ENCODE measurements around the gene PYGM.

PYGM gene

DNA sequence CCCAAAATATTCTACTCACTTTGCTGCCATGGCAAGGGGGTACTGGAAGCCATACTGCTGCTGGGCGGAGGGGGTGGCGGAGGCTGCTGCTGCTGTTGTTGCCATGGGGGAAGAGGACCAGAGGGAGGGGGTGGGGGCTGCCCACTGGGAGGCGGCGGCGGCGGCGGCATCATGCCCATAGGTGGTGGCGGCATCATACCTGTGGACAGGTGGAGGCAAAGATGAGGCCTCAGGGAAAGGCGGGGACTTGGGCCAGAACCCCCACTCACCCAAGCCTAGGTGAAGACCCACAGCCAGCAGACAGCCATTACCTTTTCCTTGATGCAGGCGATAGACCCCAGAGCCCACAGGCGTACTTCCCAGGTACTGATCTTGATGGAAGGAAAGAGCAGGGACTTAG, 7.1 kb upstream of the PYGM start:
- no peak for DNase-seq

- no peak for DNase-seq
Observed at GRCh38 chr11:64765851-64766665, 6.3 kb upstream of the PYGM start.

- no peak for DNase-seq
Observed at GRCh38 chr11:64765291-64765850, 5.6 kb upstream of the PYGM start.

DNA sequence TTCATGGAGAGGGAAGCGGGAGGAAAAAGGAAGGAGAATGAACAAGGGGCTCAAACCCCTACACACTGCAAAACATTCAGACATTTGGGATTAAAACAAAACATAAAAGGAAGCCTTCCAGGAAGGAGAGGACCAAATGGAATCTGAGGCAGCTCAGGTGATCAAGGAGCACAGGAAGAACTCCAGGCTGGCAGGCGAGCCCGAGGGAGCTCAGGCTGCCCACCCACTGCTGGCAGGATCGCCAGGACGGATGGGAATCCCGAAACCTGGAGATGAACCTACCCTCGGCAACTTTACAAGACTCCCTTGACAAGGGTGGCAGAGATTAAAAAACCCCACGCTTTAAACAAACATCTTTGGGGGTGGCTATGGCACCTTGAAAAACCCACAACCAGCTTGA, 5.0 kb upstream of the PYGM start:
- DNase-seq, result no peak

GRCh38 chr11:64764040-64764611, 4.4 kb upstream of the PYGM start:
- DNase-seq, result no peak

GRCh38 chr11:64763526-64764039, 3.8 kb upstream of the PYGM start:
- no peak for DNase-seq

- no peak for DNase-seq
Observed at GRCh38 chr11:64762674-64763525, 3.1 kb upstream of the PYGM start.

GRCh38 chr11:64762277-64762673, 2.5 kb upstream of the PYGM start:
- no peak for DNase-seq

- DNase-seq, result no peak
Observed at GRCh38 chr11:64760759-64761420, 1.1 kb upstream of the PYGM start.

DNA sequence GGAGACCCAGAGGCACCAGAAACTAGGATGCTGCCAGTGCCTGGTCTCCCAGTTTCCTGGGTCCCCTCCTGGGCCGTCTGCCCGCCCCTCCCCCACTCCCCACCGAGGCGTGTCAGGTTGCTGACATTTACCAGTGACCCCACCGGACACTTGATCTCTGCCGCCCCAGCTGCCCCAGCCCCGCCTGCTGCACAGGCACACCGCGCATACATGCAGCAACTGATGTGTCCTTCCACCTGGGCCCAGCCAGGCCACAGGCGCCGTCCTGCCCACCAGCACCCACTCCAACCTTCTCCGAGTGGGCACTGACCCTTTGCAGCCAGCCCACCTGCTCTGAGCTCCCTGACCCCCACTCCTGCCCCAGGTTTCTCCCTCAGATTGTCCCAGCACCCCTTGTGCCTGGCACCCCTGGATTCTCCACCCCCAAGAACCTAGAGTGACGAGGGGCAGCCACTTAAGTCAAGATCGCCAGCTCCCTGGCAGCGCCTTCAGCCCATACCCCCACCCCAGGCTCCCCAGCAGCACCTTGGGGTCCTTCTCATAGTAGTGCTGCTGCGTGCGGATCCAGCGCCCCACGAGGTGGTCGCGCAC, 548 bp downstream of the PYGM start:
- DNase-seq, result no peak

GRCh38 chr11:64758330-64759079, 1.3 kb downstream of the PYGM start:
- no peak for DNase-seq

- no peak for DNase-seq
Observed at GRCh38 chr11:64757549-64758329, 2.0 kb downstream of the PYGM start.

DNA sequence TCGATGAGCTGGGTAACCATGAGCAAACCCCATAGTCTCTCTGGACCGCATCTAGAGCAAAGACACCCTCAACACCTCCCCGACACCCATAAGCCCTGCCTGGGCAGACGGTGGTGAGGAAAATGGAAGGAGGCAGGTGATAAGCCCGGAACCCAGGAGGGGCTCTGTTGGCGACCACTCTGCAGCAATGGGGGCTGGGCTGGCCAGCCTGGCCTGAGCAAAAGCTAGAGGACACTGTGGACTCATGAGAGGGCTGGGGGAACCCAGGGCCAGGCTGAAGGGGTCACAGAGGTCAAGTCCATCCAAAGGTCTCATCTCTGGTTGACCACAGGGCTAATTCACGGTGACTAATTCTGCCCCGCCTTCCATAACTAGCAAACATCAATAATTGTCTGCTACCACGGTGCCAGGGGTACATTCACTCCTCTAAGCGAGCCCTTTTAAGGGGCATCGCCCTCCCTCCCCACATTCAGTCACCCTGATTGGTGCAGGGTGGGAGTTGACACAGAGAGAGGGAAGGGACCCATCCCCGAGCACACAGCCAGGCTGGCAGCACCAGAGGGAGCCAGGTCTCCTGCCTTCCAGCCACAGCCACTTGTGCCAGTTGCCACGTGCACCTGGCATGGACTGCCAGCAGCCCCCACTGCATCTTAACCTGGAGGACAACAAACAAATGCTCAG, 4.0 kb downstream of the PYGM start:
- no peak for DNase-seq

- DNase-seq, result no peak
Observed at GRCh38 chr11:64754919-64755662, 4.7 kb downstream of the PYGM start.

GRCh38 chr11:64754124-64754918, 5.5 kb downstream of the PYGM start:
- no peak for DNase-seq

- DNase-seq, result no peak
Observed at GRCh38 chr11:64753380-64754123, 6.2 kb downstream of the PYGM start.

DNA sequence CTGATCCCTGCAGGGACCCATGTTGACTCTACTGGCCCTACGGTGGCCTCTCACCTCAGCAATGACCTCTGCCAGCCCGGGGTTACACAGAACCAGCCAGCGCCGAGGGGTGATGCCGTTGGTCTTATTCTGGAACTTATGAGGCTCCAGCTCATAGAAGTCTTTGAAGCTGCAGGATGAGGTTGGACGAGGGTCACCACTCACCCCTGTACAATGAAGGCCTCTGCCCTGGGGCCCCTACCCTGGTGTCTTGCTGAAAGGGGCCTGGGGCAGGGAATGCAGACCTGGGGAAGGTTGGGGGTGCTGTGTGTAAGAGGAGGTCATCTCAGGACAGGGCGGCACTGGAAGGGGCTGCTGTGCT, 6.8 kb downstream of the PYGM start:
- no peak for DNase-seq
